Thyroid gland (tissue), 4 donors: Measurements from ENCODE around the gene TNFAIP8L3. TPM values are rescaled to one million over a fixed set of nuclear protein-coding genes. Genes with fewer than 3 reads are reported as not detected.

Experiments
- DNase-seq, 2 donors: peaks; one replicate each; pipeline ENCODE4 v3.0.0-alpha.2; 2019
- H3K27ac ChIP-seq, 3 donors: fragments of 200-600 bp; sonication (generic); 1 replicate in 2 of 3; 2 replicates in 1 of 3; pipeline ENCODE4 v1.5.1; 2016 to 2019; ENCODE audit warnings: mild to moderate bottlenecking in 1 of 3, moderate library complexity in 1 of 3
- H3K27me3 ChIP-seq: fragments of 200-600 bp; sonication (generic); one replicate; pipeline ENCODE4 v1.5.1; 2019
- H3K36me3 ChIP-seq, 2 donors: fragments of 200-600 bp; sonication (generic); one replicate each; pipeline ENCODE4 v1.5.1; 2016 to 2019
- H3K4me1 ChIP-seq, 2 donors: fragments of 200-600 bp; sonication (generic); one replicate each; pipeline ENCODE4 v1.5.1; 2017 to 2019
- H3K4me3 ChIP-seq, 3 donors: fragments of 200-600 bp; sonication (generic); replicated peaks in 1 of 3; 1 replicate in 2 of 3; 2 replicates in 1 of 3; pipeline ENCODE4 v1.5.1; 2016; ENCODE audit warnings: mild to moderate bottlenecking in 1 of 3
- H3K9me3 ChIP-seq: fragments of 200-600 bp; sonication (generic); one replicate; pipeline ENCODE4 v1.5.1; 2017
- CTCF ChIP-seq, 6 experiments: fragments of 200-600 bp in 3 of 6; fragments of 450-650 bp in 3 of 6; sonication (generic) in 3 of 6; IDR thresholded peaks; one replicate each; pipeline ENCODE4 v1.5.1; 2016 to 2019; ENCODE audit warnings: antibody characterized with exemption in 6 of 6, mild to moderate bottlenecking in 2 of 6, inconsistent platforms in 1 of 6, moderate library complexity in 1 of 6
- POLR2A ChIP-seq, 2 donors: fragments of 450-650 bp; IDR thresholded peaks; one replicate each; pipeline ENCODE4 v1.6.1; 2017; ENCODE audit warnings: antibody characterized with exemption in 2 of 2, mild to moderate bottlenecking in 2 of 2, moderate library complexity in 1 of 2
- WGBS, 2 donors: methylation state at CpG; one replicate each; pipeline ENCODE4 v1.1.5; 2017; 5-methylcytosine and 5-hydroxymethylcytosine counted together
- intact Hi-C: fragments of 100-400 bp; cut with DNase I; formaldehyde crosslinking; loops from one replicate; pipeline ENCODE4 v1.15.1; 2023
- total RNA-seq, 4 donors: library from RNA; depleted of rRNA; stranded (reverse); fragments of >200 nt; gene quantifications; one replicate each; pipeline ENCODE4 v1.2.3, GENCODE V29; 2016

Gene TNFAIP8L3
- total RNA-seq, 4 donors from 2014 or later: 3.1 to 20.7 (median 7.6) TPM

GRCh38 chr15:51107612-51108011 lies 12.9 kb upstream of the TNFAIP8L3 start:
- Histone ChIP-seq H3K9me3 (no peaks in the 10 kb centered on the region), H3K36me3 (no peaks in the 10 kb centered on the region), H3K4me3 (no peak overlapping the region), H3K27ac (no peak overlapping the region), H3K4me1 (peaks cover 0 to 7% of the 10 kb centered on the region in 2 donors), H3K27me3 (no peaks in the 10 kb centered on the region)
- DNase-seq: no peak
- TF ChIP-seq CTCF (IDR thresholded peaks at IDR 0.05) (no peak), POLR2A (IDR thresholded peaks at IDR 0.05) (no peak)
- WGBS, 2 donors: 88 to 97% methylated on average over 3 of the region's 3 CpGs
- intact Hi-C loops: no loop called here

- Histone ChIP-seq H3K9me3 (no peaks in the 10 kb centered on the region), H3K4me1 (peaks cover 0 to 7% of the 10 kb centered on the region in 2 donors), H3K36me3 (no peaks in the 10 kb centered on the region), H3K27me3 (no peaks in the 10 kb centered on the region), H3K4me3 (no peak overlapping the region), H3K27ac (no peak overlapping the region)
- DNase-seq: no peak
- no peak for TF ChIP-seq POLR2A (IDR thresholded peaks at IDR 0.05)
- TF ChIP-seq CTCF (IDR thresholded peaks at IDR 0.05): no peak
- intact Hi-C loops: no loop called here
Observed at GRCh38 chr15:51106481-51106880, 11.8 kb upstream of the TNFAIP8L3 start.

- Histone ChIP-seq H3K9me3 (no peaks in the 10 kb centered on the region), H3K27ac (no peak overlapping the region), H3K4me3 (no peak overlapping the region), H3K27me3 (no peaks in the 10 kb centered on the region), H3K4me1 (peaks cover 0 to 7% of the 10 kb centered on the region in 2 donors), H3K36me3 (no peaks in the 10 kb centered on the region)
- WGBS, 2 donors: 37 to 44% methylated on average over 4 of the region's 4 CpGs
- intact Hi-C loops: no loop called here
- DNase-seq: no peak
- TF ChIP-seq CTCF (IDR thresholded peaks at IDR 0.05): no peak
- TF ChIP-seq POLR2A (IDR thresholded peaks at IDR 0.05): no peak
Observed at GRCh38 chr15:51105430-51106016, 10.8 kb upstream of the TNFAIP8L3 start.

- H3K36me3 ChIP-seq: no peaks in the 10 kb centered on the region
- peaks cover 0 to 7% of the 10 kb centered on the region in 2 donors for H3K4me1 ChIP-seq
- H3K27me3 ChIP-seq: no peaks in the 10 kb centered on the region
- peak; percentile 5 to 9 for DNase-seq
- TF ChIP-seq CTCF (IDR thresholded peaks at IDR 0.05): no peak
- no peak for TF ChIP-seq POLR2A (IDR thresholded peaks at IDR 0.05)
- intact Hi-C loops: no loop called here
- WGBS, 2 donors: 33 to 39% methylated on average over 3 of the region's 3 CpGs
- H3K27ac ChIP-seq: no peak overlapping the region
- H3K9me3 ChIP-seq: no peaks in the 10 kb centered on the region
- no peak overlapping the region for H3K4me3 ChIP-seq
Observed at GRCh38 chr15:51104512-51104911, 9.8 kb upstream of the TNFAIP8L3 start.

GRCh38 chr15:51103330-51103729 lies 8.6 kb upstream of the TNFAIP8L3 start:
- intact Hi-C loops: no loop called here
- peaks cover 0 to 7% of the 10 kb centered on the region in 2 donors for H3K4me1 ChIP-seq
- TF ChIP-seq CTCF (IDR thresholded peaks at IDR 0.05): no peak
- TF ChIP-seq POLR2A (IDR thresholded peaks at IDR 0.05): no peak
- H3K36me3 ChIP-seq: no peaks in the 10 kb centered on the region
- H3K27ac ChIP-seq: no peak overlapping the region
- DNase-seq: no peak
- WGBS, 2 donors: 63 to 79% methylated on average over 1 of the region's 1 CpG
- H3K27me3 ChIP-seq: no peaks in the 10 kb centered on the region
- H3K9me3 ChIP-seq: no peaks in the 10 kb centered on the region
- no peak overlapping the region for H3K4me3 ChIP-seq
